ENCODE data around the gene ADAM10.

The ADAM10 gene

DNA sequence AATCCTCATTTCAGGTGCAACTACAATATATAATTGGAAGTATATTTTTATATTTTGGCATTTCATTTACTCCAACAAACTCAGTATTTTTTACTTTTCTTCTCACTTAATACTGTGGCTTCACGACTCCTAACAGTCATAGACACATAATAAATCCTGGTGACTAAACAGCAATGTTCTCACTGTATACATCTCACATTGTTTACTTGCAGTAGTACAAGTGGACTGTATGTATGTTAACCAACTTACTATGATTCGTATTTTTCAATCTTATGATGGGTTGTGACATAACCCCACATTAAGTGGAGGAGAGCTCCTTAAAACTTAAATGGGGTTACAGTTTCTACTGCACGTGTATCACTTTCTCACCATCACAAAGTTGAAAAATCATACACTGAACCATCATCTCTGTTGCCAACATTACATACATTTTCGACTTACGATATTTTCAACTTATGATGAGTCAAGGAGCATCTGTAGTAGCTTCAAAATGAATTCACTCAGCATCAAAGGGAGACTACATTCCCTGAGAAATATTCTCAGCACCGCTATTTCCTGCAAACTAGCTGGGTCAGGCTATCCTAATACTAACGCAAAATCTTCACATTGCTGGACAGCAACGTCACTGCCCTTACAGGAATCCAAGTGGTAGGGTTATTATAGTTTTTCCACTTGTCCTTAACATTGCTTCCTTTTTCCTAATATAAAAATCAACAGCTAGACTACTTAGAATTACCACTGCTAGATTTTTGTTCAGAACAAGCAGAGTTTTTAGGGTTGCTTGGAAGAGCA lies 7.3 kb downstream of the ADAM10 start:
- Histone ChIP-seq H3K23ac (ENCODE audit: low read length) (no peak overlapping the region), H3K9me3 (ENCODE audit: insufficient read depth, low read depth, low read length) (no peaks in the 10 kb centered on the region), H2AFZ (ENCODE audit: insufficient read depth, low read length, poor library complexity) (no peak overlapping the region), H3K27ac (ENCODE audit: low read depth, low read length) (no peak overlapping the region), H2BK5ac (ENCODE audit: low read depth, low read length, poor library complexity) (no peak overlapping the region), H3K4me2 (ENCODE audit: low read length) (no peak overlapping the region), H3K4ac (ENCODE audit: low read depth, low read length) (peak overlapping the region; percentile 14), H2BK12ac (ENCODE audit: low read length) (no peak overlapping the region), H3K4me1 (ENCODE audit: control insufficient read depth in 1 of 2, insufficient read depth in 2 of 2, low read length in 2 of 2) (peaks cover 0 to 6% of the 10 kb centered on the region in 2 experiments), H4K91ac (ENCODE audit: low read depth, low read length) (no peak overlapping the region), H4K12ac (ENCODE audit: low read depth, low read length) (no peak overlapping the region), H3K9ac (ENCODE audit: low read length) (no peak overlapping the region), H2BK120ac (ENCODE audit: insufficient read depth, low read length, poor library complexity) (no peak overlapping the region), H3K14ac (ENCODE audit: low read length) (no peak overlapping the region), H3K27me3 (ENCODE audit: insufficient read depth, low read length) (no peaks in the 10 kb centered on the region), H3K79me2 (ENCODE audit: control insufficient read depth, insufficient read depth, low read length, poor library complexity) (peaks cover 15% of the 10 kb centered on the region), H2AK5ac (ENCODE audit: low read length) (no peak overlapping the region), H3K4me3 (ENCODE audit: low read depth, low read length) (no peak overlapping the region), H3K18ac (ENCODE audit: low read length) (no peak overlapping the region), H3K79me1 (ENCODE audit: low read length) (no peaks in the 10 kb centered on the region), H3K36me3 (ENCODE audit: control insufficient read depth in 1 of 2, insufficient read depth in 2 of 2, low read length in 2 of 2) (no peaks in the 10 kb centered on the region), H4K8ac (ENCODE audit: low read depth, low read length) (no peak overlapping the region)
- no CpG with 5 or more reads among the region's 8 CpGs for WGBS (ENCODE audit: extremely low coverage, insufficient coverage, insufficient read length)
- DNase-seq: peak; percentile 77 to 95

DNA sequence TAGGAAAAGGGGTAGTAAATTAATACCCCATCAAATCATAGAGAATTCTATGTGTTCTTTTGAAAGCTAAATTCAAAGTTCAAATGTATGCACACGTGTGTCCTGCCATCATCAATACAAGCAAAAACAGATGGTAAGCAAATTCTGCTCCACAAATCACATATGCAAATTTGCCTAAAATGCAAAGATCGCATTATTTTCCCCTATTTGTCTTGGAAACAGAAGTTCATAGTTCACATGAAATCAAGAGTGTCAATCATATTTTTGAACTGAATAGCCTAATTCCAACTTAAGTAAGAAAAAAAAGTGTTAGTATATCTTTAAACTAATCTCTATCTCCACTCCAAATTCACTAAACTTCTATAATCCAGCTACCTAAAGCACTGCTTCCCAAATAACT lies 8.5 kb downstream of the ADAM10 start:
- H2BK120ac ChIP-seq (ENCODE audit: insufficient read depth, low read length, poor library complexity): no peak overlapping the region
- no peak overlapping the region for H4K12ac ChIP-seq (ENCODE audit: low read depth, low read length)
- no peaks in the 10 kb centered on the region for H3K79me1 ChIP-seq (ENCODE audit: low read length)
- H3K79me2 ChIP-seq (ENCODE audit: control insufficient read depth, insufficient read depth, low read length, poor library complexity): peaks cover 15% of the 10 kb centered on the region
- no peak overlapping the region for H3K4me3 ChIP-seq (ENCODE audit: low read depth, low read length)
- H4K91ac ChIP-seq (ENCODE audit: low read depth, low read length): no peak overlapping the region
- H3K9me3 ChIP-seq (ENCODE audit: insufficient read depth, low read depth, low read length): no peaks in the 10 kb centered on the region
- H2BK5ac ChIP-seq (ENCODE audit: low read depth, low read length, poor library complexity): no peak overlapping the region
- H3K4me1 ChIP-seq (ENCODE audit: control insufficient read depth in 1 of 2, insufficient read depth in 2 of 2, low read length in 2 of 2): peaks cover 0 to 4% of the 10 kb centered on the region in 2 experiments
- H3K23ac ChIP-seq (ENCODE audit: low read length): no peak overlapping the region
- H3K27ac ChIP-seq (ENCODE audit: low read depth, low read length): no peak overlapping the region
- no CpG with 5 or more reads among the region's 2 CpGs for WGBS (ENCODE audit: extremely low coverage, insufficient coverage, insufficient read length)
- H2BK12ac ChIP-seq (ENCODE audit: low read length): no peak overlapping the region
- no peak overlapping the region for H2AK5ac ChIP-seq (ENCODE audit: low read length)
- no peaks in the 10 kb centered on the region for H3K36me3 ChIP-seq (ENCODE audit: control insufficient read depth in 1 of 2, insufficient read depth in 2 of 2, low read length in 2 of 2)
- no peak overlapping the region for H2AFZ ChIP-seq (ENCODE audit: insufficient read depth, low read length, poor library complexity)
- no peak overlapping the region for H4K8ac ChIP-seq (ENCODE audit: low read depth, low read length)
- no peak overlapping the region for H3K4me2 ChIP-seq (ENCODE audit: low read length)
- no peak overlapping the region for H3K14ac ChIP-seq (ENCODE audit: low read length)
- no peak overlapping the region for H3K9ac ChIP-seq (ENCODE audit: low read length)
- H3K27me3 ChIP-seq (ENCODE audit: insufficient read depth, low read length): no peaks in the 10 kb centered on the region
- no peak for DNase-seq
- H3K18ac ChIP-seq (ENCODE audit: low read length): no peak overlapping the region
- H3K4ac ChIP-seq (ENCODE audit: low read depth, low read length): no peak overlapping the region

DNA sequence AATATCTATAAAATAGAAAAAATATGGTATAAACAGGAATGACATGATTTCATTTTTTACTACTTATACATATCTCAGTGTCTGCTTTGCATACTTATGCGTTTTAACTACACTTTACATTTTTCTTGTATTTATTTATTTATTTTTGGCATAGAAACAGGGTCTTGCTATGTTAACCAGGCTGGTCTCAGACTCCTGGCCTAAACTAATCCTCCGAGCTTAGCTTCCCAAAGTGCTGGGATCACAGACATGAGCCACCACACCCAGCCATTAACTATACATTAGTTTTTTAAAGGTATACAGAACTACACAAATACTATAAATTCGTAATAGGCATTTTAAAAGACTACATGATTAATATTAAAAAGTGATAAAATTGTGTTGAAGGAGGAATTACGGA lies 9.1 kb downstream of the ADAM10 start:
- WGBS (ENCODE audit: extremely low coverage, insufficient coverage, insufficient read length): 100% methylated on average over 2 of the region's 4 CpGs
- Histone ChIP-seq H4K91ac (ENCODE audit: low read depth, low read length) (no peak overlapping the region), H3K9me3 (ENCODE audit: insufficient read depth, low read depth, low read length) (no peaks in the 10 kb centered on the region)

DNA sequence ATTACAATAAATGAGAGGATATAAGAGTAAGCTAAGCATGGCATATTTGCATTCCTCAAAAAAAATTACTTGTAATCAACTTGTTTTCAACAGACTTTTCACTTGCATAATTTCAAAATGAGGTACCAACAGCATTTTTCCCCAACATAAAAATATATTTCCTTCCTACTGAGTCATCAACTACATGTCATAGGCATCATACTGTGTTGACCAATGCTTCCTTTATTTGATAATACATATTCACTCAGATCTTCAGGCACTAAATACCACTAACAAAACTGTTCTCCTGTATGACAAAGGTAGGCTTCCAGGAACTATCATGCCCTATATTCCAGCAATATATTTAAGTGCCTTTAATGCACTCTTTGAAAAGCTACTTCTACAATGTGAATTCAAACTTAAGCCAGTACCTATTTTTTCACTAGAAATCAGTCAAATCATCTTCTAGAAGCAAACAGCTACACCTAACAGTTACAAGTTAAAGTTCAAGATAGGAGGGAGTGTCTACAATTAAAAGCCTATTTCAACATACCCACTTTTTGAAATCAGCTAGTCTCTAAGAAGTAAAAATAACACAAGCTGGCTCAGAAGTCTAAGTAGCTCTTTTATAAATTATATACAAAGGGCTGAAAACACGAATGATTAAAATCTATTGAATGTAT lies 11.3 kb downstream of the ADAM10 start:
- Histone ChIP-seq H3K79me2 (ENCODE audit: control insufficient read depth, insufficient read depth, low read length, poor library complexity) (peaks cover 12% of the 10 kb centered on the region), H3K4me3 (ENCODE audit: low read depth, low read length) (no peak overlapping the region), H3K18ac (ENCODE audit: low read length) (no peak overlapping the region), H3K27ac (ENCODE audit: low read depth, low read length) (no peak overlapping the region), H3K23ac (ENCODE audit: low read length) (no peak overlapping the region), H3K27me3 (ENCODE audit: insufficient read depth, low read length) (no peaks in the 10 kb centered on the region), H2BK12ac (ENCODE audit: low read length) (no peak overlapping the region), H3K79me1 (ENCODE audit: low read length) (peaks cover under 1% of the 10 kb centered on the region), H4K12ac (ENCODE audit: low read depth, low read length) (no peak overlapping the region), H3K4me2 (ENCODE audit: low read length) (no peak overlapping the region), H3K9me3 (ENCODE audit: insufficient read depth, low read depth, low read length) (no peaks in the 10 kb centered on the region), H4K91ac (ENCODE audit: low read depth, low read length) (no peak overlapping the region), H3K4ac (ENCODE audit: low read depth, low read length) (no peak overlapping the region), H3K14ac (ENCODE audit: low read length) (no peak overlapping the region), H3K4me1 (ENCODE audit: control insufficient read depth in 1 of 2, insufficient read depth in 2 of 2, low read length in 2 of 2) (peaks cover 2 to 8% of the 10 kb centered on the region in 2 experiments), H2AFZ (ENCODE audit: insufficient read depth, low read length, poor library complexity) (no peak overlapping the region), H2AK5ac (ENCODE audit: low read length) (no peak overlapping the region), H3K9ac (ENCODE audit: low read length) (no peak overlapping the region), H2BK120ac (ENCODE audit: insufficient read depth, low read length, poor library complexity) (no peak overlapping the region), H2BK5ac (ENCODE audit: low read depth, low read length, poor library complexity) (no peak overlapping the region), H3K36me3 (ENCODE audit: control insufficient read depth in 1 of 2, insufficient read depth in 2 of 2, low read length in 2 of 2) (no peaks in the 10 kb centered on the region), H4K8ac (ENCODE audit: low read depth, low read length) (no peak overlapping the region)
- DNase-seq: peak in 1 of 2 donors; percentile 36
- WGBS (ENCODE audit: extremely low coverage, insufficient coverage, insufficient read length): no CpG with 5 or more reads among the region's 1 CpG

More for the DNA sequence above, 9.1 kb downstream of the ADAM10 start:
- H3K14ac ChIP-seq (ENCODE audit: low read length): no peak overlapping the region
- H2BK12ac ChIP-seq (ENCODE audit: low read length): no peak overlapping the region
- no peak overlapping the region for H4K8ac ChIP-seq (ENCODE audit: low read depth, low read length)
- peaks cover 0 to 4% of the 10 kb centered on the region in 2 experiments for H3K4me1 ChIP-seq (ENCODE audit: control insufficient read depth in 1 of 2, insufficient read depth in 2 of 2, low read length in 2 of 2)
- no peaks in the 10 kb centered on the region for H3K79me1 ChIP-seq (ENCODE audit: low read length)
- no peak overlapping the region for H2BK5ac ChIP-seq (ENCODE audit: low read depth, low read length, poor library complexity)
- H3K27ac ChIP-seq (ENCODE audit: low read depth, low read length): no peak overlapping the region
- DNase-seq: no peak
- no peak overlapping the region for H3K4me3 ChIP-seq (ENCODE audit: low read depth, low read length)
- H3K23ac ChIP-seq (ENCODE audit: low read length): no peak overlapping the region
- no peak overlapping the region for H3K4me2 ChIP-seq (ENCODE audit: low read length)
- peak overlapping the region; percentile 78 for H3K4ac ChIP-seq (ENCODE audit: low read depth, low read length)
- H3K27me3 ChIP-seq (ENCODE audit: insufficient read depth, low read length): no peaks in the 10 kb centered on the region
- H3K18ac ChIP-seq (ENCODE audit: low read length): no peak overlapping the region
- H3K9ac ChIP-seq (ENCODE audit: low read length): no peak overlapping the region
- no peak overlapping the region for H2AK5ac ChIP-seq (ENCODE audit: low read length)
- H4K12ac ChIP-seq (ENCODE audit: low read depth, low read length): no peak overlapping the region
- H3K36me3 ChIP-seq (ENCODE audit: control insufficient read depth in 1 of 2, insufficient read depth in 2 of 2, low read length in 2 of 2): no peaks in the 10 kb centered on the region
- H2BK120ac ChIP-seq (ENCODE audit: insufficient read depth, low read length, poor library complexity): no peak overlapping the region
- peaks cover 13% of the 10 kb centered on the region for H3K79me2 ChIP-seq (ENCODE audit: control insufficient read depth, insufficient read depth, low read length, poor library complexity)
- no peak overlapping the region for H2AFZ ChIP-seq (ENCODE audit: insufficient read depth, low read length, poor library complexity)

All from trophoblast cell (in vitro differentiated cells and primary cell).